Epithelial cell of esophagus (primary cell): ENCODE results near the gene GALNT6.

Source experiments
- DNase-seq: peaks from one replicate; pipeline ENCODE4 v3.0.0; 2010; ENCODE audit warnings: low read depth
- H3K4me3 ChIP-seq: 2 replicates; pipeline ENCODE4 v1.5.1; 2011; ENCODE audit warnings: mild to moderate bottlenecking, low read length, control low read depth
- CTCF ChIP-seq: IDR thresholded peaks from 2 replicates; pipeline ENCODE4 v1.5.1; 2011; ENCODE audit warnings: low read depth, mild to moderate bottlenecking, low read length, control low read depth, inconsistent platforms; ENCODE audit not compliant: insufficient read depth; ENCODE audit errors: missing control alignments

GALNT6 gene

GRCh38 chr12:51383269-51383905 is 7.8 kb downstream of the GALNT6 start:
- no peak overlapping the region for H3K4me3 ChIP-seq
- no peak for TF ChIP-seq CTCF
- DNase-seq: peak; percentile 63

DNA sequence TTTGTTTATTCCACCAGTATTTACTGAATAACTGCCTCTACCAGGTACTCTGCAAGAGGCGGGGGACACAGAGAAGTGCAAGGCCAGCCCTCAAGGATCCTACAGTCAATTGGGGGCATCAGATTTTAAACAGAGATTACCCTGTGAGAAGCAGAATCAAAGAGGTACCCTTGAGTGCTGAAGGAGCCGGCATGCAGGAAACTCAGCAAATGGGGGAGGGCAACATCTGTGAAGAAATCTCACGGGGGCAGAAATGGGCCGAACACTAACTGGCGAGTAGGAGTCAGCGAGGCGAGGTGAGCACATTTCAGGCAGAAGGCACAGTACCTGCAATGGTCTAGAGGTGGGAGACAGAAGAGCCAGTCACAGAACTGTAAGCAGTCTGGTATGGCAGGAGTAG is 9.0 kb downstream of the GALNT6 start:
- no peak for TF ChIP-seq CTCF
- no peak for DNase-seq
- H3K4me3 ChIP-seq: no peak overlapping the region

DNA sequence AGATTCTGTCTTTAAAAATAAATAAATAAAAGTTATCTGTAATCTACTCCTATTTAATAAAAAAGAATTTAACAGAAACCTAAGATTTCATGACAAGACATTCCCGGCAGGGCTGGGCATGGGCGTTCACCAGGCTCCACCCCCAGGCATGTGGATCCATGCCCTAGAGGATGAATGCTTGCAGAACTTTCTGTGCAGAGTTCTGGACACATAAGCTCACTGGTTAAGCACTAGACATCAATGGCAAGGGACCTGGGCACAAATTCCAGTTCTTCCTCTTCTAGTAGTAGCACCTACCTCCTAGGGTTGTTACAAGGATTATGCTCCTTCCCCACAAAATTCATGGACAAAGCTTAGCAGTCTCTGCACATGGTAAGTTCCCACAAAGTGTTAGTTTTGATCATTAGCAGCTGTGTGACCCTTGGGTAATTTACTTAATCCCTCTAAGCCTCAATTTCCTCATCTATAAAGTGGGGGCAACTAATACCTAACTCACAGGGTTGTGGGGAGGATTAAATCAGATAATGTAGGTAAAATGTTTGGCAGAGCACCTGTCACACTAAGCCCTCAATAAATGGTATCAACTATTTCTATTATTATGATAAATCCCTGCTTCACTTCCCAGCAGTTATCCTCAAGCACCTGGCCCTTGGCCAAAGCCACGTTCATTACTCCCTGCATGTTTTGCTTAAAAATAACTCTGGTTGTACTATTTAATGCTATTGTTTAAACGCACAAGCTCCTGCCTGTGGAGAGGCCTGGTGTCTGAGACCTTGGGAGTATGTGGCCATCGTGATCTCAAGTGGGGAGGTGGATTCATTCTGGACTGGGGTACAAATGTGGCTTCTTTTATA is 9.8 kb downstream of the GALNT6 start:
- DNase-seq: no peak
- no peak overlapping the region for H3K4me3 ChIP-seq
- no peak for TF ChIP-seq CTCF

DNA sequence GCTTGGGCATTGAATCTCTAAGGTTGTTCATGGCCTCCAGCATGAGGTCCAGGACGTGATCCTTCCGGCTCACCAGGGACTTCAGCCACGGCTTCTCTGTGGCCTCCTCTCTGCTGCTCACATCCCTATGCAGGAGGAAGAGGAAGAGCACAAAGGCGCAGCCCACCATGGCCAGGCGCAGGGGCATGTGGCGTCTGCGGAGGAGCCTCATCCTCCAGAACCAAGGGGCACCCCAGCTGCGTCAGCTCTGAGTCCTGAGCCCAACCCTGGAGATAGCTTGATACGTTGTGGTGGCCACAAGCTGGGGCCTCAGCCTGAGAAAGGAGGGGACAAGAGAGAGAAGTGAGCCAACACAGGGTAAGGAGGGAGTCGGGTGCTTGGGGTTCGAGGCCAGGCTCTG is 11.6 kb downstream of the GALNT6 start:
- DNase-seq: no peak
- no peak overlapping the region for H3K4me3 ChIP-seq
- TF ChIP-seq CTCF: no peak

DNA sequence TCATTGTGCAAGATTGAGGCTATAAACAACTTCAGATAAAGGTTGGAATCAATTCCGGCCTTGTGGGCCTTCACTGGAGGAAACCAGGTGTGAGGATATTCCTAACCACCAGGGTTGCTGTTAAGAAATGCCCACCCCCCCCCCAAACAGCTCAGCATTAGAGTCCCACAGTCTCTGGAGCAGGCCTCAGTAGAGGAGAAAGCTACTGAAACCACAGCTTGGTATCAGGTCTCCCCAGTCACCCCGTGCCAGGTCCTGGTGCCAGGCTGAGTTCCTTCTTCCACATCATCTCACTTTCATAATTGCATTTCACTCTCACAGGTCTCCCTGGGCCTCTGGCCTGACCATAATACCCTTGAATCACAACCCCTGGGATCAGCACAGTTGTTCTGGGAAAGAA is 12.5 kb downstream of the GALNT6 start:
- no peak for DNase-seq
- no peak overlapping the region for H3K4me3 ChIP-seq
- TF ChIP-seq CTCF: no peak

DNA sequence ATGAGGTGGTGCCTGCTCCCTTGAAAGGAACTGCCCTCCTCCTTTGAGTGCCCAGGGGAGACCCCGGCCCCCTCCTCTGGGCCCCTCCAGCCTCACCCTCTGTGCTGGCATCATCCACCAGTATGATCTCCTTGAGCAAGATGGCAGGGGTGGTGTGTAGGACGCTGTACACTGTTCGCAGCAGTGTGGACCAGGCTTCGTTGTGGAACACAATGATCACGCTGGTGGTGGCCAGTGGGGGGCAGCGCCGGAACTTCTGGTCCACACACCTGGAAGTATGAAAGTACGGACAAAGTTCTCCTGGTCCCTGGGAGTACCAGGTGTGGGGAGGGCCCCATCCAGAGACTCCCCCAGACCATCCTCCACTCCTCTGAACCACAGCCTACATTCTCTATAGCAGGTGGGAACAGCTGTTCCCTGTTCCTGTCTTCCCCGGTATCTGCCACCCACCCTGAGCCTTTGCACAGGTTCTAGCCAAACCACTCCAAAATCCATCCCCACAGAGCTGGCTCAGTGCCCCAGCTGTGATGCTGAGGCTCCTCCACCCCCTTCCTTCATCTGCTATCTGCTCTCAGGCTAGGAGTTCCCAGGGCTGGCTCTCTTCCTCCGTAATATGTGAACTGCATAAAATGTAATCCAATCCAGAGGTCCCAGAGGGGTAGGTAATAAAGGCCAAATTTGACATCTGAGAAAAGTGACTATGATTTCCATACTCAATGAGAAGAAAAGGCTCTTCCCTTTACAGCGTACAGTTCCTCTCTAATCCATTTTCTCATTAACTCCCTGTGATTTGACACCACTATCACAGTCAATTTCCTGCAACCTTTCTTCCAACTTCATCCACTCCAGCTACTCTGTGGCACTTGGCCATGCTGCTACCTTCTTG is 13.9 kb downstream of the GALNT6 start:
- no peak for TF ChIP-seq CTCF
- H3K4me3 ChIP-seq: no peak overlapping the region
- no peak for DNase-seq
